Naive thymus-derived CD8-positive, alpha-beta T cell (primary cell): ENCODE data around the gene ZNF320. TPM values are rescaled to one million over a fixed set of nuclear protein-coding genes. Genes with fewer than 3 reads are reported as not detected.
A peak's percentile ranks its signal among the peaks of the same experiment; 100 is the strongest.
"Not testable (repeated sequence)": the region's sequence is repeated elsewhere in the genome, so short reads cannot be mapped to it uniquely, and the experiment has no call there.

Experiments used
- ATAC-seq, 2 donors: fragments of 150-1000 bp; cut with Tn5 transposase in 1 of 2; sonication (Bioruptor Pico), chemical (Tn5 transposase) in 1 of 2; 1 replicate in 1 of 2; 2 replicates in 1 of 2; pipeline ENCODE4 v1.10.0; 2021; ENCODE audit warnings: mild to moderate bottlenecking in 2 of 2, moderate library complexity in 2 of 2
- POLR2A ChIA-PET: fragments of 350-600 bp; sonication (Branson Sonifier 250); formaldehyde crosslinking; loops from one replicate; lab custom pipeline; 2021; ENCODE audit warnings: antibody characterized with exemption; lab: Charles Lee
- DNase-seq, 10 donors: peaks; one replicate each; pipeline versions ENCODE4 v3.0.0 to v3.0.0-alpha.2; 2020 to 2022
- H3K27ac Mint-ChIP-seq, 10 donors: one replicate each; pipeline ENCODE4 v1.8.0; 2020 to 2022; ENCODE audit warnings: mild to moderate bottlenecking in 10 of 10, mixed read lengths in 10 of 10, moderate library complexity in 4 of 10, inconsistent platforms in 1 of 10
- H3K27me3 Mint-ChIP-seq, 5 donors: one replicate each; pipeline ENCODE4 v1.8.0; 2021 to 2022; ENCODE audit warnings: mixed read lengths in 5 of 5
- H3K36me3 Mint-ChIP-seq, 3 donors: one replicate each; pipeline ENCODE4 v1.8.0; 2020 to 2022; ENCODE audit warnings: mixed read lengths in 3 of 3, mild to moderate bottlenecking in 2 of 3, inconsistent platforms in 1 of 3
- H3K4me1 Mint-ChIP-seq, 4 donors: one replicate each; pipeline ENCODE4 v1.8.0; 2021 to 2022; ENCODE audit warnings: mixed read lengths in 4 of 4
- H3K4me3 Mint-ChIP-seq, 10 donors: one replicate each; pipeline ENCODE4 v1.8.0; 2020 to 2022; ENCODE audit warnings: mild to moderate bottlenecking in 10 of 10, mixed read lengths in 10 of 10, moderate library complexity in 6 of 10, inconsistent platforms in 1 of 10
- H3K9me3 Mint-ChIP-seq, 9 donors: one replicate each; pipeline ENCODE4 v1.8.0; 2020 to 2022; ENCODE audit warnings: mixed read lengths in 9 of 9, mild to moderate bottlenecking in 3 of 9, inconsistent platforms in 1 of 9, moderate library complexity in 1 of 9
- polyA plus RNA-seq, 3 donors: library from polyadenylated mRNA; unstranded; fragments of 300-500 nt; fragmentation: Illumina TruSeq; gene quantifications; one replicate each; pipeline ENCODE4 v1.2.3, GENCODE V29; 2021
- total RNA-seq, 8 experiments: library from RNA in 2 of 8; stranded (reverse) in 2 of 8; gene quantifications; one replicate each; pipeline ENCODE4 v1.2.3 and lab custom pipeline; 2021 to 2026

Gene ZNF320
- total and polyA plus RNA-seq, 5 experiments from 2014 or later = 5.8 to 25.8 (median 8.4) TPM

- peak overlapping the region; percentile 85 to 97 (median 94) for H3K4me3 Mint-ChIP-seq
Observed at GRCh38 chr19:52941523-52941922, 44.1 kb upstream of the ZNF320 start.

GRCh38 chr19:52940905-52941304 is 43.5 kb upstream of the ZNF320 start:
- DNase-seq, ATAC-seq, POLR2A ChIA-PET, H3K27me3 Mint-ChIP-seq: not testable (repeated sequence)
- Mint-ChIP-seq H3K27ac (peak overlapping the region in 9 of 10 donors; percentile 43 to 97 (median 94)), H3K4me3 (peak overlapping the region; percentile 85 to 97 (median 94)), H3K4me1 (peaks cover 11 to 44% (median 22%) of the 10 kb centered on the region in 4 donors), H3K9me3 (peaks cover 0 to 70% (median 22%) of the 10 kb centered on the region in 9 donors), H3K36me3 (peaks cover 20 to 60% (median 29%) of the 10 kb centered on the region in 3 donors)

More at GRCh38 chr19:52941523-52941922, 44.1 kb upstream of the ZNF320 start:
- POLR2A ChIA-PET = interaction anchor here (0.7 kb wide), 1 partner anchor 814 kb away, joined by 4 read pairs; no protein-coding TSS in a partner anchor
- not testable (repeated sequence) for H3K27me3 Mint-ChIP-seq, ATAC-seq
- peak in 1 of 10 donors; percentile 7 for DNase-seq
- H3K27ac Mint-ChIP-seq = peak overlapping the region; percentile 73 to 97 (median 94)
- peaks cover 18 to 53% (median 27%) of the 10 kb centered on the region in 3 donors for H3K36me3 Mint-ChIP-seq
- peaks cover 0 to 70% (median 18%) of the 10 kb centered on the region in 9 donors for H3K9me3 Mint-ChIP-seq
- H3K4me1 Mint-ChIP-seq = peaks cover 11 to 38% (median 22%) of the 10 kb centered on the region in 4 donors

- Mint-ChIP-seq H3K4me3 (peak overlapping the region in 5 of 10 donors; percentile 20 to 55 (median 49)), H3K9me3 (peaks cover 0 to 73% (median 18%) of the 10 kb centered on the region in 9 donors)
- ATAC-seq = no peak
Observed at GRCh38 chr19:52938761-52939160, 41.3 kb upstream of the ZNF320 start.

GRCh38 chr19:52936954-52937325 is 39.5 kb upstream of the ZNF320 start:
- peaks cover 0 to 7% (median 0%) of the 10 kb centered on the region in 5 donors for H3K27me3 Mint-ChIP-seq
- H3K9me3 Mint-ChIP-seq = peaks cover 0 to 79% (median 29%) of the 10 kb centered on the region in 9 donors
- DNase-seq (no peak), ATAC-seq (no peak)
- peak overlapping the region in 1 of 10 donors; percentile 83 for H3K27ac Mint-ChIP-seq
- peaks cover 9 to 44% (median 24%) of the 10 kb centered on the region in 4 donors for H3K4me1 Mint-ChIP-seq
- no peak overlapping the region for H3K4me3 Mint-ChIP-seq
- H3K36me3 Mint-ChIP-seq = peaks cover 35 to 68% (median 37%) of the 10 kb centered on the region in 3 donors
- POLR2A ChIA-PET = no interaction called here

More at GRCh38 chr19:52938761-52939160, 41.3 kb upstream of the ZNF320 start:
- no peak for DNase-seq
- Mint-ChIP-seq H3K27ac (peak overlapping the region in 4 of 10 donors; percentile 38 to 81 (median 62)), H3K4me1 (peaks cover 11 to 49% (median 22%) of the 10 kb centered on the region in 4 donors), H3K27me3 (peaks cover 0 to 7% (median 0%) of the 10 kb centered on the region in 5 donors), H3K36me3 (peaks cover 26 to 62% (median 29%) of the 10 kb centered on the region in 3 donors)
- POLR2A ChIA-PET = interaction anchor here (0.7 kb wide), 2 partner anchors 28 to 485 kb away, joined by 5 to 6 read pairs; partner anchors contain the start of gene ZNF578

- peaks cover 33 to 67% (median 33%) of the 10 kb centered on the region in 3 donors for H3K36me3 Mint-ChIP-seq
- H3K9me3 Mint-ChIP-seq = peaks cover 0 to 79% (median 27%) of the 10 kb centered on the region in 9 donors
Observed at GRCh38 chr19:52936151-52936953, 38.9 kb upstream of the ZNF320 start.

GRCh38 chr19:52935434-52935833 is 38.0 kb upstream of the ZNF320 start:
- peaks cover 29 to 63% (median 32%) of the 10 kb centered on the region in 3 donors for H3K36me3 Mint-ChIP-seq
- H3K4me1 Mint-ChIP-seq = peaks cover 2 to 29% (median 12%) of the 10 kb centered on the region in 4 donors
- no peak overlapping the region for H3K4me3 Mint-ChIP-seq
- H3K27ac Mint-ChIP-seq = no peak overlapping the region
- peaks cover 0 to 83% (median 24%) of the 10 kb centered on the region in 9 donors for H3K9me3 Mint-ChIP-seq
- H3K27me3 Mint-ChIP-seq = no peaks in the 10 kb centered on the region
- DNase-seq (no peak), ATAC-seq (no peak)
- POLR2A ChIA-PET = no interaction called here

More at GRCh38 chr19:52936151-52936953, 38.9 kb upstream of the ZNF320 start:
- H3K27ac Mint-ChIP-seq = peak overlapping the region in 2 of 10 donors; percentile 53 to 83
- ATAC-seq (no peak), DNase-seq (no peak)
- H3K4me1 Mint-ChIP-seq = peaks cover 5 to 38% (median 18%) of the 10 kb centered on the region in 4 donors
- no peak overlapping the region for H3K4me3 Mint-ChIP-seq
- peaks cover 0 to 4% (median 0%) of the 10 kb centered on the region in 5 donors for H3K27me3 Mint-ChIP-seq
- POLR2A ChIA-PET = no interaction called here

GRCh38 chr19:52924641-52925040 is 27.2 kb upstream of the ZNF320 start:
- DNase-seq, H3K27ac Mint-ChIP-seq, H3K27me3 Mint-ChIP-seq, POLR2A ChIA-PET, ATAC-seq: not testable (repeated sequence)
- Mint-ChIP-seq H3K4me1 (peaks cover 13 to 33% (median 22%) of the 10 kb centered on the region in 4 donors), H3K4me3 (peak overlapping the region in 6 of 10 donors; percentile 4 to 43 (median 16)), H3K9me3 (peaks cover 0 to 32% (median 11%) of the 10 kb centered on the region in 9 donors), H3K36me3 (peaks cover 14 to 37% (median 18%) of the 10 kb centered on the region in 3 donors)

GRCh38 chr19:52923778-52924593 is 26.6 kb upstream of the ZNF320 start:
- H3K9me3 Mint-ChIP-seq = peaks cover 0 to 25% (median 5%) of the 10 kb centered on the region in 9 donors
- peak overlapping the region in 9 of 10 donors; percentile 49 to 94 (median 92) for H3K27ac Mint-ChIP-seq
- ATAC-seq (peak in 1 of 2 donors; percentile 6), DNase-seq (no peak)
- peaks cover 0 to 3% (median 0%) of the 10 kb centered on the region in 5 donors for H3K27me3 Mint-ChIP-seq
- POLR2A ChIA-PET = no interaction called here
- peak overlapping the region; percentile 83 to 96 (median 92) for H3K4me3 Mint-ChIP-seq
- peaks cover 8 to 31% (median 14%) of the 10 kb centered on the region in 3 donors for H3K36me3 Mint-ChIP-seq
- peaks cover 13 to 33% (median 22%) of the 10 kb centered on the region in 4 donors for H3K4me1 Mint-ChIP-seq

GRCh38 chr19:52922841-52923777 is 25.7 kb upstream of the ZNF320 start, which contains the start of gene ZNF888:
Gene ZNF888 (minus strand): TSS chr19:52923428. CDS start chr19:52917873, 5,555 bp downstream.
- peaks cover 0 to 3% (median 0%) of the 10 kb centered on the region in 5 donors for H3K27me3 Mint-ChIP-seq
- ATAC-seq (peak; percentile 99), DNase-seq (peak; percentile 70 to 93 (median 80))
- peaks cover 0 to 18% (median 2%) of the 10 kb centered on the region in 9 donors for H3K9me3 Mint-ChIP-seq
- POLR2A ChIA-PET = interaction anchor here (1.2 to 1.6 kb wide), 2 partner anchors 40 to 443 kb away, joined by 3 to 5 read pairs; partner anchors contain the start of gene ZNF816
- H3K4me3 Mint-ChIP-seq = peak within 1 kb of the TSS; percentile 83 to 96 (median 92)
- peaks cover 0 to 25% (median 6%) of the 10 kb centered on the region in 3 donors for H3K36me3 Mint-ChIP-seq
- H3K27ac Mint-ChIP-seq = peak within 1 kb of the TSS; percentile 70 to 94 (median 92)
- H3K4me1 Mint-ChIP-seq = peaks cover 13 to 33% (median 22%) of the 10 kb centered on the region in 4 donors

GRCh38 chr19:52917531-52917930 is 20.1 kb upstream of the ZNF320 start:
- H3K27me3 Mint-ChIP-seq = peaks cover 0 to 7% (median 0%) of the 10 kb centered on the region in 5 donors
- peaks cover 21 to 59% (median 52%) of the 10 kb centered on the region in 3 donors for H3K36me3 Mint-ChIP-seq
- peak overlapping the region in 3 of 10 donors; percentile 13 to 83 (median 14) for H3K27ac Mint-ChIP-seq
- DNase-seq (no peak), ATAC-seq (no peak)
- peaks cover 0 to 24% (median 11%) of the 10 kb centered on the region in 9 donors for H3K9me3 Mint-ChIP-seq
- H3K4me3 Mint-ChIP-seq = no peak overlapping the region
- peaks cover 10 to 18% (median 14%) of the 10 kb centered on the region in 4 donors for H3K4me1 Mint-ChIP-seq
- POLR2A ChIA-PET = interaction anchor here (1.0 kb wide), 1 partner anchor 46 kb away, joined by 3 read pairs; the partner anchor contains the start of gene ZNF816
